Activated T-cell treated with anti-CD3 and anti-CD28 coated beads, Interleukin-2, amount 50 U/mL, for 24 hours (primary cell): Measurements from ENCODE around the gene BLOC1S2.
"Not testable (repeated sequence)": the region's sequence is repeated elsewhere in the genome, so short reads cannot be mapped to it uniquely, and the experiment has no call there.

Experiments used
- DNase-seq: peaks from one replicate; pipeline ENCODE4 v3.0.0-alpha.2; 2020
- H3K27ac Mint-ChIP-seq: 2 replicates; pipeline ENCODE4 v1.8.0; 2020; ENCODE audit warnings: mild to moderate bottlenecking, mixed read lengths
- H3K27me3 Mint-ChIP-seq: 2 replicates; pipeline ENCODE4 v1.8.0; 2020; ENCODE audit warnings: mixed read lengths
- H3K36me3 Mint-ChIP-seq: 2 replicates; pipeline ENCODE4 v1.8.0; 2020; ENCODE audit warnings: low read depth, mixed read lengths
- H3K4me1 Mint-ChIP-seq: 2 replicates; pipeline ENCODE4 v1.8.0; 2020; ENCODE audit warnings: low read depth, mixed read lengths
- H3K4me3 Mint-ChIP-seq: 2 replicates; pipeline ENCODE4 v1.8.0; 2020; ENCODE audit warnings: mild to moderate bottlenecking, moderate library complexity, mixed read lengths
- H3K9me3 Mint-ChIP-seq: 2 replicates; pipeline ENCODE4 v1.8.0; 2020; ENCODE audit warnings: mixed read lengths

The BLOC1S2 gene

DNA sequence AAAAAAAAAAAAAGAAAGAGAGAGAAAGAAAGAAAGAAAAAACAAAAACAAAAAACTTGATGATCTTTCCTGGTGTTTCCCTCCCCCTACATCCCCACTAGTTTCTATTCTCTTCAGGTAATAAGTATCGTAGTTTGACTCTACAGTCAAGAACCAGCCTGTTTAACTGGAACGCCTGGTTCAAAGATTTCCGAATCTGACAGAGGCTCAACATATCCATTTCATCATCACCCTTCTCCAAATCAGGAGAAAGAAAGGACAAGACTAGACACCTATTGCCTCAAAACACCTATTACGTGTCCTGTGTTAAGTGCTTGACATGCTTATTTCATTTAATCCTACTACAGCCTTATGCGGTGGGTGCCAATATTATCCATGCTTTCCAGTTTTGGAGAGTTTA, 20.4 kb upstream of the BLOC1S2 start:
- no peak for DNase-seq
- Mint-ChIP-seq H3K4me3 (no peak overlapping the region), H3K36me3 (no peaks in the 10 kb centered on the region), H3K27me3 (peaks cover 53% of the 10 kb centered on the region), H3K27ac (no peak overlapping the region), H3K9me3 (no peaks in the 10 kb centered on the region), H3K4me1 (no peaks in the 10 kb centered on the region)

DNA sequence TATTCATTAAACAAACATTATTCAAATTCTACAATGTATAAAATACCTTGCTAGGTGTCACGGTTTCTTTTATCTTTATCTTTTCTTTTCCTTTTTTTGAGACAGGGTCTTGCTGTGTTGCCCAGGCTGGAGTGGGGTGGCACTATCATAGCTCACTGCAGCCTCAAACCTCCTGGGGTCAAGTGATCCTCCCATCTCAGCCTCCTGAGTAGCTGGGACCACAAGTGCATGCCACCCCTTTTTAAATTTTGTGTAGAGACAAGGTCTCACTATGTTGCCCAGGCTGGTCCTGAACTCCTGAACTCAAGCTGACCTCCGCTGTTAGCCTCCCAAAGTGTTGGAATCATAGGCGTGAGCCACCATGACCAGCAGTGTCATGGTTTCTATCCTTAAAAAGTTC, 17.9 kb upstream of the BLOC1S2 start:
- H3K27ac Mint-ChIP-seq = no peak overlapping the region
- H3K36me3 Mint-ChIP-seq = no peaks in the 10 kb centered on the region
- peaks cover 57% of the 10 kb centered on the region for H3K27me3 Mint-ChIP-seq
- no peak for DNase-seq
- no peaks in the 10 kb centered on the region for H3K9me3 Mint-ChIP-seq
- H3K4me1 Mint-ChIP-seq = no peaks in the 10 kb centered on the region
- H3K4me3 Mint-ChIP-seq = no peak overlapping the region

DNA sequence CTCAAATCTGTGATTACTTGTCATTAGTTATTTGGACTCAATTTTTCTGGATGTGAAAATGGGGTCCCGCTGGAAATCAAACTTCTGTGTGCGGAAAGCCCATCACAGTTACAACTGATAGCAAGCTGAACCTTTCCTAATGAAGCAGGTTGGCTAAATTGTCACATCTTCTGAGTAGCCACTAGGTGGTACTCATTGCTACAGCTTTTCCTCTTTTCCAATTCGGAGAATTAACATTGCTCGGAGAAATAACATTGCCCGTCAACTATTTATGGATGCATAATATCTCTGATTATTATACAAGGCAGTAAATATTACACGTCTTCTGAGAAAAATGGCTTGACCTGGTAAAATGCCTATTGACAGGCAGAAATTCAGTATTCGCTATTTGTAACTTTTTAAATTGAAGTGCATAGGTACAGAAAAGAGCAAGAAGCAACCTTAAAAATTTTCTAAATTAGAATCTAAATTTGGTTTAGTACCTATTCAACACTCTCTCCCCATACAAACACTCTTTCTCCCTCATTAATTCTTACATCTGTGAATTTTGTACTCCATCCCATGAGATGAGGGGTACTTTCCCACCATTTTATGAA, 17.3 kb upstream of the BLOC1S2 start:
- H3K27me3 Mint-ChIP-seq = peaks cover 54% of the 10 kb centered on the region
- H3K4me3 Mint-ChIP-seq = no peak overlapping the region
- H3K9me3 Mint-ChIP-seq = no peaks in the 10 kb centered on the region
- no peaks in the 10 kb centered on the region for H3K4me1 Mint-ChIP-seq
- no peaks in the 10 kb centered on the region for H3K36me3 Mint-ChIP-seq
- H3K27ac Mint-ChIP-seq = no peak overlapping the region
- no peak for DNase-seq

DNA sequence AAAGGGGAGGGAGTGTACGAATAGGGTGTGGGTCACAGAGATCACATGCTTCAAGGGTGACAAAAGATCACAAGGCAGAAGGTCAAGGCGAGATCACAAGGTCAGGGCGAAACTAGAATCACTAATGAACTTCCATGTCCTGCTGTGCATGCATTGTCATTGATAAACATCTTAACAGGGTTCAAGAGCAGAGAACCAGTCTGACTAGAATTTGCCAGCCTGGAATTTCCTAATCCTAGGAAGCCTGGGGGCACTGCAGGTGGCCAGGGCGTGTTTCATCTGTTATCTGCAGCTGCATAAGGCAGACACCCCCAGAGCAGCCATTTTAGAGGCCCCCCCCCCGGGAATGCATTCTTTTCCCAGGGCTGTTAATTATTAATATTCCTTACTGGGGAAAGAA, 14.6 kb upstream of the BLOC1S2 start:
- H3K36me3 Mint-ChIP-seq, H3K4me1 Mint-ChIP-seq, H3K27ac Mint-ChIP-seq, H3K4me3 Mint-ChIP-seq, H3K9me3 Mint-ChIP-seq, DNase-seq: not testable (repeated sequence)
- peaks cover 47% of the 10 kb centered on the region for H3K27me3 Mint-ChIP-seq

DNA sequence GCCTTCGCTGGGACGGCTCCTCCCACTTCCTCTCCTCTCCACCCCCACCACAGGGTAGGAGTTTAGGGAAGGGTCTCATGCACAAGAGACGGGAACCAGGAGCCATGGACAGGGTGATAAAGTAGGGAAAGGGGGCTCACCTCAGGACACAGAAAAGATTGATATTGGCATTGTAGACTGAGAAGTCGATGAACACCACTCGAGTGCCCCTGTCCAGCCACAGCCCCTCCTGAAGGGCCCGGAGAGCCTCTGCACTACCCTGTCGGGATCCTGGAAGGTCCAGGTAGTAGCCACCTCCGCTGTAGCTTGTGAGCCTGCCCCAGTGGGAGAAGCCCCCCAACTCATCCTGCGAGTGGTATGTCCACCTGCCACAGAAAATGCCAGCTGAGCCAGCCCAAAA, 10.8 kb upstream of the BLOC1S2 start:
- Mint-ChIP-seq H3K4me1 (no peaks in the 10 kb centered on the region), H3K9me3 (no peaks in the 10 kb centered on the region), H3K4me3 (no peak overlapping the region), H3K27me3 (peaks cover 37% of the 10 kb centered on the region), H3K36me3 (no peaks in the 10 kb centered on the region), H3K27ac (no peak overlapping the region)
- no peak for DNase-seq

DNA sequence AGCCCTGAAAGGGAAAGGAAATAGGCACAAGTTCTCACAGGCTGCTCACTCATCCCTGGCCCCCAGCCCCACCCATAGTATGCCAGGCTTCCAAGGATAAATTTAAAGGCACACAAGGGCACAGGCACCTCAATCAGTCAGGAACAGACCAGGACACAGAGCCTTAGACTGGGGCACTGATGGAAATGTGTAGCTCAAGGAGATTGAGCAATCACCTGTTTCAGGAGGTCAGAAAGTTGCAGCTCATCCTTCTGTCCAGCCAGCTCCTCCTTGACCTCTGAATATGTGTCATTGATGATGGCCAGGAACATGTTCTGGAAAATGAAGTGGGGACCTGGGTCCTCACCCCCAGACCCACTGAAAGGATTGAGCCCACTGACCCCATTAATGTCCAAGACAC, 6.6 kb upstream of the BLOC1S2 start:
- Mint-ChIP-seq H3K9me3 (no peaks in the 10 kb centered on the region), H3K27me3 (peaks cover 26% of the 10 kb centered on the region), H3K4me3 (no peak overlapping the region), H3K4me1 (no peaks in the 10 kb centered on the region), H3K27ac (no peak overlapping the region), H3K36me3 (no peaks in the 10 kb centered on the region)
- no peak for DNase-seq

DNA sequence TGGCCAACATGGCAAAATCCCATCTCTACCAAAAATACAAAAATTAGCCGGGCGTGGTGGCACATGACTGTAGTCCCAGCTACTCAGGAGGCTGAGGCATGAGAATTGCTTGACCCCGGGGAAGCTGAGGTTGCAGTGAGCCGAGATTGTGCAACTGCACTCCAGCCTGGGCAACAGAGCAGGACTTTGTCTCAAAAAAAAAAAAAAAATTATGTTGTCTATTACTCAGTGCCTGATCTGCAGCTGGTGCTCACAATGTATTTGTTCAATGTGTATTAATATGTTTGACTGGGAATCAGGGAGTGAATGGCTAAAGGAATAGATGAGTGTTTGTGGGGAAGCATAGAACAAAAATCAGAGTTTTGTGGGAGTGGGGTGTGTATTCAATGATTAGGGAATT, 5.8 kb upstream of the BLOC1S2 start:
- DNase-seq, H3K36me3 Mint-ChIP-seq, H3K27ac Mint-ChIP-seq, H3K9me3 Mint-ChIP-seq, H3K4me3 Mint-ChIP-seq, H3K4me1 Mint-ChIP-seq: not testable (repeated sequence)
- peaks cover 26% of the 10 kb centered on the region for H3K27me3 Mint-ChIP-seq

DNA sequence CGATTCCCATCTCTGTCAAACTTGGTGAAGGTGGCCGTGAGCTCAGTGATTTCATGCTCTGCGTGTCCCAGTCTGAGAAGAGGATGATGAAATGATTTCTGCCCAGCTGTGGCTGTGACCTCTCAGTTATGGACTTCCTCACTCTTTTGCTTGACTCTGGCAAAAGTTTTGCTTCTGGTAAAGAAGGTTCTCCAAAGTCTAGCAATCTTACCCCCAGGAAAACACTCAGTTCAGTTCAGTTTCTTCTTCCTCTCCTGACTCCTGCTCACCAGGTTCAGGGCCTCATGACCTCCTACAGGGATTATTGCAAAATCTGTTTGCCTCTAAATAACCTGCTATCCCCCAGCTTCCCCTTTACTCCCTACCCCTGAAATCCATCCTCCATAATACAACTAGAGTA, 4.9 kb upstream of the BLOC1S2 start:
- Mint-ChIP-seq H3K4me3 (no peak overlapping the region), H3K27me3 (peaks cover 18% of the 10 kb centered on the region), H3K27ac (no peak overlapping the region), H3K4me1 (peaks cover 10% of the 10 kb centered on the region), H3K9me3 (no peaks in the 10 kb centered on the region), H3K36me3 (peaks cover 2% of the 10 kb centered on the region)
- DNase-seq = no peak

DNA sequence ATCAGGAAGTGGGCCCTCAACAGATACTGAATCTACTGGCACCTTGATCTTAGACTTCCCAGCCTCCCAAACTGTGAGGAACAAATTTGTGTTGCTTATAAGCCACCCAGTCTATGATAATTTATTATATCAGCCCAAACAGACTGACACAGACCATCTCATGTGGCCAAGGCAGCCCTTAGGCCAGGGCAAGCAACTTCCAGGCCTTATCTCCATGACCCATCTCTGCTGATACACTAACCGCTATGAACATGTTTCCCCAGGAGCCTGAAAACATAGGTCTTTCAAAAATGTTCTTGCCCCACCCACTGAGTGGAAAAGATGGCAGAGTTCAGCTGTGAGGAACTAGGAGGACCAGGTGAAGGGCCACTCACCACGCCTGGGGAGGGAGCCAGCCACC, 3.2 kb upstream of the BLOC1S2 start:
- peaks cover 8% of the 10 kb centered on the region for H3K27me3 Mint-ChIP-seq
- H3K27ac Mint-ChIP-seq = no peak overlapping the region
- no peaks in the 10 kb centered on the region for H3K9me3 Mint-ChIP-seq
- H3K36me3 Mint-ChIP-seq = peaks cover 19% of the 10 kb centered on the region
- no peak for DNase-seq
- H3K4me3 Mint-ChIP-seq = no peak overlapping the region
- peaks cover 22% of the 10 kb centered on the region for H3K4me1 Mint-ChIP-seq

DNA sequence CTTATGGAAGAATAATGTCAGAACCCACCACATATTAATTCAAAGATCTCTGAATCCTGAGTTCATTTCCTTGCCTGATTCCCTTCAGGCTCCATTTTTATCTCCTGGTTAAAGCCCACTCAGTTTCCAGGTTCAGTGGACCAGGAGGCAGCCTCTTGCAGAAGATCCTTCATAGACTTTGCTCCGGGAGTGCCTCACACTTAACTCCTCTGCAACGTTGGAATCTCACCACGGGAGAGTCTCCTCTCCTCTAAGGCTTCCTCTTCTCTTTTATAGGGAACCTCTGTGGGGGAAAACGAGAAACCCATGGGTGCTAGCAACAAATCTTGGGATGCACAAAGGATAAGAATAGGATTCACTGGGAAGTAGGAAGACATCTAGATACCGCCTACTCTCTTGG, 1.7 kb upstream of the BLOC1S2 start:
- Mint-ChIP-seq H3K27me3 (peaks cover 2% of the 10 kb centered on the region), H3K9me3 (no peaks in the 10 kb centered on the region), H3K36me3 (peaks cover 19% of the 10 kb centered on the region), H3K27ac (peak overlapping the region; percentile 53), H3K4me1 (peaks cover 28% of the 10 kb centered on the region), H3K4me3 (no peak overlapping the region)
- DNase-seq = no peak

DNA sequence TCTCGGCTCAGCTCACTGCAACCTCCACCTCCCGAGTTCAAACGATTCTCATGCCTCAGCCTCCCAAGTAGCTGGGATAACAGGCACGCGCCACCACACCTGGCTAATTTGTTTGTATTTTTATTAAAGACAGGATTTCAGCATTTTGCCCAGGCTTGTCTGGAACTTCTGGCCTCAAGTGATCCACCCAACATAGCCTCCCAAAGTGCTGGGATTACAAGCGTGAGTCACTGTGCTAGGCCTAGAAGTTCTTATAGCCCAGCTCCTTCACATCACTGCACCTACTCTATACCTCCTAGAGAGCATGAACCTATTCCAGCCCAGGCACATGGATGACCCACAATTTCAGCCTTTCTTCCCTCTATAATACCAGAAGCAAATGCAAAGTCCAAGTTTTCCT, 1.3 kb upstream of the BLOC1S2 start:
- H3K4me3 Mint-ChIP-seq = no peak overlapping the region
- H3K27ac Mint-ChIP-seq = peak overlapping the region; percentile 53
- H3K4me1 Mint-ChIP-seq = peaks cover 28% of the 10 kb centered on the region

DNA sequence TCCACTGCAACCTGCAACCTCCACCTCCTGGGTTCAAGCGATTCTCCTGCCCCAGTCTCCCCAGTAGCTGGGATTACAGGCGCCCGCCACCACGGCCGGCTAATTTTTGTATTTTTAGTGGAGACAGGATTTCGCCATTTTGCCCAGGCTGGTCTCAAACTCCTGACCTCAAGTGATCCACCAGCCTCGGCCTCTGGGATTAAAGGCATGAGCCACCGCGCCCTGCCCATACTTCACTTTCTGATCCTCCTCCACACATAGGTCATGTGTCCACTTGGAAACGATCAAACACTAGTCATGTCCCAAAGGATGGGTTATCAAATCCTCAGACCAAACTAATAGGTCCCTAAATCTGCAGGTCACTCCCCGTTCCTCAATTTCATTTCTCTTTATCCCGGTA, 1.2 kb downstream of the BLOC1S2 start:
- Mint-ChIP-seq H3K4me3 (peak overlapping the region; percentile 96), H3K4me1 (peaks cover 34% of the 10 kb centered on the region), H3K27ac (peak overlapping the region; percentile 99), H3K36me3 (peaks cover 27% of the 10 kb centered on the region)
- not testable (repeated sequence) for H3K9me3 Mint-ChIP-seq, H3K27me3 Mint-ChIP-seq, DNase-seq

More for the DNA sequence above, 1.3 kb upstream of the BLOC1S2 start:
- Mint-ChIP-seq H3K36me3 (peaks cover 19% of the 10 kb centered on the region), H3K9me3 (no peaks in the 10 kb centered on the region), H3K27me3 (peaks cover 2% of the 10 kb centered on the region)
- no peak for DNase-seq

DNA sequence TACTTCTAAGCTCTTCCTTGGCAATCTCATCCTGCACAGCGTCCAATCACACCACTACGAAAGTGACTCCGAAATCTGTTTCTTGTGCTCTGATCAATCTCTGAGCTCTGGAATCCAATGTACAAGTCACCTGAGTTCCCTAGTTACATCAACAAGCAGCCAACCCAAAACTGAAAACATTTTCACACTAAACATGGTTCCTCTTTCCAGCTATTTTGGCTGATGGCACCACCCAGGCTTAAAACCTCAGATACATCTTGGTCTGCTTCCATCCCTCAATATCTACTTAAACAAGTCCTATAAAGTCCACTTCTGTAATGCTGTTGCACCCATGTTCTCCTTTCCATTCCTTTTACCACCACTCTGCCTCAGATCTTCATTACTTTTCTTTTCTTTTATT, 3.6 kb downstream of the BLOC1S2 start:
- Mint-ChIP-seq H3K36me3 (peaks cover 44% of the 10 kb centered on the region), H3K27ac (no peak overlapping the region)
- DNase-seq = no peak

DNA sequence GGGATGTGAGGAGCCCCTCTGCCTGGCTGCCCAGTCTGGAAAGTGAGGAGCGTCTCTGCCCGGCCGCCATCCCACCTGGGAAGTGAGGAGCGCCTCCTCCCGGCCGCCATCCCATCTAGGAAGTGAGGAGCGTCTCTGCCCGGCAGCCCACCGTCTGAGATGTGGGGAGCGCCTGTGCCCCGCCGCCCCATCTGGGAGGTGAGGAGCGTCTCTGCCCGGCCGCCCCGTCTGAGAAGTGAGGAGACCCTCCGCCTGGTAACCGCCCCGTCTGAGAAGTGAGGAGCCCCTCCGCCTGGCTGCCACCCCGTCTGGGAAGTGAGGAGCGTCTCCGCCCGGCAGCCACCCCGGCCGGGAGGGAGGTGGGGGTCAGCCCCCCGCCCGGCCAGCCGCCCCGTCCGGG, 9.5 kb downstream of the BLOC1S2 start:
- not testable (repeated sequence) for H3K27ac Mint-ChIP-seq, H3K9me3 Mint-ChIP-seq, DNase-seq, H3K4me1 Mint-ChIP-seq, H3K4me3 Mint-ChIP-seq, H3K27me3 Mint-ChIP-seq
- peaks cover 61% of the 10 kb centered on the region for H3K36me3 Mint-ChIP-seq

More for the DNA sequence above, 3.6 kb downstream of the BLOC1S2 start:
- Mint-ChIP-seq H3K27me3 (no peaks in the 10 kb centered on the region), H3K9me3 (no peaks in the 10 kb centered on the region), H3K4me3 (no peak overlapping the region), H3K4me1 (peaks cover 34% of the 10 kb centered on the region)

DNA sequence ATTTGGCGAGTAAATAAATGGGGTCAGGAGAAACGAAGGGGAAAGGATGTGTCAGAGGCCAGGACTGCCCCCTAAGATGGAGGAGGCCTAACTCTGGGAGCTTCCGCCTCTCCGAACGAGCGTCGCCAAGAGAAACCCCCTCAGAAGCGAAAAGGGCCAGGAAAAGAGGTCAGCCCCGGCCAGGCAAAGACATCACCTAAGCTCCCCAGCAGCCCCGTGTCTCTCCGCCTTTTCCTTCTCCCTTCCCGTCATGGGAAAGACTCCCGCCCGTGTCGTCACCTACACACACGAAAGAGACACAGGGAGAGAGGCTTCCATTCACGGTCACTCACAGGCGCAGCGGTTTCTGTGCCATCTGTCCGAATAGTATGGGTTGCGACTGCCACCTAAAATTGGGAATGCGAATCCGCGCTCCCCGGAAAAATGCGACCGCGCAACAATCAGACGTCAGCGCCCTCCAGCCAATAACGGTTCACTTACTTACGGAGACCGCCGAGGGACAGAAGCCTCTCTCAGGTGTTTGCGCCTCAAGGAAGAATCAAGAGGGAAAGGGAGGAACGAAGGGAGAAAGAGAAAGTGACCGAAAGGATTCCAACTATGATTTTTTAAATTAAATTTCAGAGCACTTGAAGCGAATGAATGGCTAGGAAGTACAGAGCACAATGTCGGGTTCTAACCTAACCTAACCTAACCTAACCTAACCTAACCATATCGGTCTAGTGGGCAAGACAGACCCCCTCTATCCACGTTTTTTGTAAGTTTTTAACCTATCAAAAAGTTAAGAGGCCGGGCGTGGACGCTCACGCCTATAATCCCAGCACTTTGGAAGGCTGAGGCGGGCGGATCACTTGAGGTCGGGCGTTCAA, 19.0 kb downstream of the BLOC1S2 start, which contains the start of gene CWF19L1:
CWF19L1 (minus strand) TSS at position 400 of the 866 bp plus-strand sequence; CDS start at position 355, 45 bp downstream.
- H3K27me3 Mint-ChIP-seq = no peaks in the 10 kb centered on the region
- H3K4me3 Mint-ChIP-seq = peak within 1 kb of the TSS; percentile 99
- peaks cover 35% of the 10 kb centered on the region for H3K36me3 Mint-ChIP-seq
- DNase-seq = peak; percentile 81
- peak within 1 kb of the TSS; percentile 99 for H3K27ac Mint-ChIP-seq
- no peaks in the 10 kb centered on the region for H3K9me3 Mint-ChIP-seq
- H3K4me1 Mint-ChIP-seq = peaks cover 32% of the 10 kb centered on the region
